Activated CD8-positive, alpha-beta memory T cell treated with anti-CD3 and anti-CD28 coated beads for 1 hour (primary cell): ENCODE results near the gene PYGM.

Experiments used
- DNase-seq, 2 donors: peaks; one replicate each; pipeline ENCODE4 v3.0.0-alpha.2; 2020; ENCODE audit warnings: low read depth in 1 of 2; ENCODE audit errors: extremely low read depth in 1 of 2

Gene PYGM

GRCh38 chr11:64754124-64754918, 5.5 kb downstream of the PYGM start:
- DNase-seq = no peak

GRCh38 chr11:64753380-64754123, 6.2 kb downstream of the PYGM start:
- no peak for DNase-seq

GRCh38 chr11:64753019-64753379, 6.8 kb downstream of the PYGM start:
- no peak for DNase-seq

GRCh38 chr11:64752175-64752970, 7.4 kb downstream of the PYGM start:
- no peak for DNase-seq

GRCh38 chr11:64751580-64751979, 8.2 kb downstream of the PYGM start:
- DNase-seq = no peak

GRCh38 chr11:64751136-64751535, 8.6 kb downstream of the PYGM start:
- DNase-seq = no peak

GRCh38 chr11:64750361-64751054, 9.3 kb downstream of the PYGM start:
- DNase-seq = no peak

GRCh38 chr11:64747961-64748665, 11.7 kb downstream of the PYGM start:
- no peak for DNase-seq

GRCh38 chr11:64746486-64746885, 13.3 kb downstream of the PYGM start:
- DNase-seq = no peak

- peak in 1 of 2 donors; percentile 68 for DNase-seq
These were observed 14.0 kb downstream of the PYGM start for GRCh38 chr11:64745521-64746328.

- peak in 1 of 2 donors; percentile 71 for DNase-seq
These were observed 14.6 kb downstream of the PYGM start for GRCh38 chr11:64745189-64745520.

GRCh38 chr11:64744544-64745188, 15.1 kb downstream of the PYGM start:
- peak in 1 of 2 donors; percentile 40 for DNase-seq

- peak in 1 of 2 donors; percentile 83 for DNase-seq
These were observed 15.9 kb downstream of the PYGM start, which contains the start of gene RASGRP2 for GRCh38 chr11:64743591-64744543. TSS of gene RASGRP2 (minus strand) at chr11:64744142. CDS start at chr11:64742866, 1,276 bp downstream.

GRCh38 chr11:64742889-64743590, 16.7 kb downstream of the PYGM start:
- DNase-seq = peak in 1 of 2 donors; percentile 70

GRCh38 chr11:64742087-64742888, 17.5 kb downstream of the PYGM start:
- DNase-seq = no peak

- no peak for DNase-seq
These were observed 18.2 kb downstream of the PYGM start for GRCh38 chr11:64741375-64742086.
